HG02588 (cell line): ENCODE measurements around the gene IFNA21.
"Not testable (repeated sequence)": the region's sequence is repeated elsewhere in the genome, so short reads cannot be mapped to it uniquely, and the experiment has no call there.

Experiments used
- ATAC-seq: cut with Tn5 transposase; IDR thresholded peaks from one replicate; pipeline ENCODE4 v1.9.1; 2021; ENCODE audit warnings: mild to moderate bottlenecking, moderate library complexity; ENCODE audit not compliant: unreplicated experiment

IFNA21 gene

GRCh38 chr9:21166560-21166959 is at the start of gene IFNA21:
TSS of gene IFNA21 (minus strand) at chr9:21166660. CDS start at chr9:21166612, 48 bp downstream.
- not testable (repeated sequence) for ATAC-seq

DNA sequence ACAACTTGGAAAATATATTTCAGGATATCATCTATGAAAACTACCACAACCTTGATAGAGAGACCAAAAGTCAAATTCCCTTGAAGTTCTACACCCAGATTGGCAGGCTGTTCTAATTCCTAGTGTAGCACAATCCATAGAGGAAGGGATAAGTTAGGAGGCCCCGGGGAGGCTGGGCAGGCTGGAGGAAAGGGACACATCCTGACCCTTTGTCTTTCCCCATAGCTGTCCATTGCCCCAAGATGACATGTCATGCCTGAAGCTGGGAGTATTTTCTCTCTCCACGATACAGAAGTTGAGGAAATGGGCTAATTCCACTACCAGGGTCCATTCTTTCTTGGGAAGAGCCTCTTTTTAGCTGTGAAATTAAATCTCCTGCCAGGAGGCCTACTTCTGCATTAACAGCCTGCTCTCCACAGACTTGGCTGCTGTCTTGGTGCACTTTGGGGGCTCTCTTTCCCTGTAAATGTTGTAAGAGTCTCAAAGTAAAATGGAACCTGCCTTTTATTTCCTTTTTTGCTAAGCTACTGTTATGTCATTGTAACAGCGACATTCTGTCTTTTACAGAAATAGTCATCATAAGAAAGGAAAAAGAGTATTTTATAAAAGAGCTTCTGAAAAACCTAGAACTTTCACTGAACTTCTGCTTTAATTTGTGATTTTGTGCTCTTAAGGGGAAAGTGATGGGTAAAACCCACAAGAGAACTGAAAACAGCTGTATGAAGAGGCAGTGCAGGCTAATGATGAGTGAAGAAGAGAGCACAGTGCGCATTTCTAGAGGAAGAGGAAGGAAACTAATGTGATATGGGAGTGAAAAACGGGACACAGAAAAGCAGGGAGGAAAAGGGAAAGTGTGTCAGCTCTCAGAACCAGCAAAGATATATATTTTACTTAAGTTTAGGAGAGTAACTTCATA is 47.2 kb upstream of the IFNA21 start:
- ATAC-seq, result peak; percentile 68

DNA sequence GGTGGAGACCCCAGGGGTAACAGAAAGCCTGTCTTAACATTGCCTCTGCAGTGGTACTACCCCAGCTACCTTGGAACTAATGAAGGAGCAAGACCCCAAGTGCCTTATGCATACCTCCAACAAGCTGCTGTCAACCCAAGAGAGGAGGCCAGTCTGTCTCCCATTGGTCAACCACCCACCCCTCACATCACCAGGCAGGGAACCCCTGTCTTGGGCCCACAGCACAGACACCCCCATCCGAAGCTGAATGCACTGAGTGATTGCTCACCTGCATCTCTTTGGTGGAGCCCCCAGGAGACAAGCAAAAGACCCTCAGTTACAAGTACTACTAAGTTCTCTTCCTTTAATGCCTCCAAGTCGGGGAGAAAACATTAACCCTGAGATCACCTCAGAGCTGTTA is 45.7 kb upstream of the IFNA21 start:
- ATAC-seq, result not testable (repeated sequence)

- ATAC-seq, result not testable (repeated sequence)
These were observed 44.3 kb upstream of the IFNA21 start for GRCh38 chr9:21210782-21211181.

GRCh38 chr9:21210311-21210710 is 43.9 kb upstream of the IFNA21 start:
- ATAC-seq, result no peak

DNA sequence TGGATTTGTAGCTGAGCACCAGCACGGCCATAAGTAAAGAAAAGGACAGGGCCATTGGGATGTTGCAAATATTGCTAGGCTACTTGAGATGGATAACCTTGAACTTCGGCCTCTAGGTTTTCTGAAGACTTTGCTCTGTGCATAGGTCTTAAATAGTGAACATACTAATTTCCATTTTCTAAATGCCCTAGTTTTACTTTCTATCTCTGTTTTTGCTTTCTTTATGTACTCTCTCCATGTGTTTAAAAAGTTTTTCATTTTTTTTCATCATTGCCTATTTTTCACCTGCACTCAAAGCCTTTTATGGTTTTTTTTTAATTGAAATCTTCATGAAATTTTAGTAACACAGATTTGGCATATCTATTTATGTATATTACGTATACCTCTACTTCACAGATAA is 40.6 kb upstream of the IFNA21 start, which contains the start of gene IFNA10:
IFNA10 (minus strand) TSS at position 101 of the 400 bp plus-strand sequence; CDS start at position 55, 46 bp downstream.
- ATAC-seq, result not testable (repeated sequence)

DNA sequence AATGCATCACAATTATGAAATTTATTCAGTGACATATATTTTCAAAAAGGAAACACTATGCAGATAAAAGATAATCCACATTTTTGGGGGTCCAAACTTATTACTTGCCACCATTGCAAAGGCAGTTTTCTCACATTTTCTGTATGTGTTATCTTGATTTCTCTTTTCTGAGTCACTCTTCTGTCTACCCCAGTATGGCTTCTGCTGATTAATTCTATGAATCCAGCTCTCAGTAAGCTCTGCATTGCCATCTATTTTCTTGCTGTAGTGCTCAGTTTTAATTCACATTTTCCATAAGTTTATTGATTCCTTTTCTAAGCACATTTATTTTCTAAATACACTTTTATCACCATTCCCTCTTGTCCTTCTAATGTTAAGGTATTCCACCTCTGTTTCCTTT is 38.7 kb upstream of the IFNA21 start:
- no peak for ATAC-seq

DNA sequence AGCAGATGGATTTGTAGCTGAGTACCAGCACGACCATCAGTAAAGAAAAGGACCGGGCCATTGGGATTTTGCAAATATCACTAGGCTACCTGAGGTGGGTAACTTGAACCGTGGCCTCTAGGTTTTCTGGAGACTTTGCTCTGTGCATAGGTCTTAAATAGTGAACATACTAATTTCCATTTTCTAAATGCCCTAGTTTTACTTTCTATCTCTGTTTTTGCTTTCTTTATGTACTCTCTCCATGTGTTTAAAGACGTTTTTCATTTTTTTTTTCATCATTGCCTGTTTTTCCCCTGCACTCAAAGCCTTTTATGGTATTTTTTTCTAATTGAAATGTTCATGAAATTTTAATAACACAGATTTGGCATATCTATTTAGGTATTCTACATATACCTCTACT is 35.6 kb upstream of the IFNA21 start, which contains the start of gene IFNA7:
IFNA7 (minus strand) TSS at position 101 of the 400 bp plus-strand sequence; CDS start at position 61, 40 bp downstream.
- not testable (repeated sequence) for ATAC-seq

DNA sequence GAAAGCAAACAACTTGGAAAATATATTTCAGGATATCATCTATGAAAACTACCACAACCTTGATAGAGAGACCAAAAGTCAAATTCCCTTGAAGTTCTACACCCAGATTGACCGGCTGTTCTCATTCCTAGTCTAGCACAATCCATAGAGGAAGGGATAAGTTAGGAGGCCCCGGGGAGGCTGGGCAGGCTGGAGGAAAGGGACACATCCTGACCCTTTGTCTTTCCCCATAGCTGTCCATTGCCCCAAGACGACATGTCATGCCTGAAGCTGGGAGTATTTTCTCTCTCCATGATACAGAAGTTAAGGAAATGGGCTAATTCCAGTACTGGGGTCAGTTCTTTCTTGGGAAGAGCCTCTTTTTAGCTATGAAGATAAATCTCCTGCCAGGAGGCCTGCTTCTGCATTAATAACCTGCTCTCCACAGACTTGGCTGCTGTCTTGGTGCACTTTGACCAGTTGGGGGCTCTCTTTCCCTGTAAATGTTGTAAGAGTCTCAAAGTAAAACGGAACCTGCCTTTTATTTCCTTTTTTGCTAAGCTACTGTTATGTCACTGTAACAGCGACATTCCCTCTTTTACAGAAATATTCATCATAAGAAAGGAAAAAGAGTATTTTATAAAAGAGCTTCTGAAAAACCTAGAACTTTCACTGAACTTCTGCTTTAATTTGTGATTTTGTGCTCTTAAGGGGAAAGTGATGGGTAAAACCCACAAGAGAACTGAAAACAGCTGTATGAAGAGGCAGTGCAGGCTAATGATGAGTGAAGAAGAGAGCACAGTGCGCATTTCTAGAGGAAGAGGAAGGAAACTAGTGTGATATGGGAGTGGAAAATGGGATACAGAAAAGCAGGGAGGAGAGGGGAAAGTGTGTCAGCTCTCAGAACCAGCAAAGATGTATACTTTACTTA is 28.7 kb upstream of the IFNA21 start:
- peak; percentile 93 for ATAC-seq

- ATAC-seq, result not testable (repeated sequence)
These were observed 21.0 kb upstream of the IFNA21 start, which contains the start of gene IFNA4 for GRCh38 chr9:21187487-21187886. TSS of gene IFNA4 (minus strand) at chr9:21187587. CDS start at chr9:21187531, 56 bp downstream.

- ATAC-seq, result peak; percentile 97
These were observed 16.6 kb upstream of the IFNA21 start for GRCh38 chr9:21182810-21183736.

GRCh38 chr9:21174671-21175070 is 8.2 kb upstream of the IFNA21 start:
- ATAC-seq, result no peak

GRCh38 chr9:21172156-21172555 is 5.7 kb upstream of the IFNA21 start:
- ATAC-seq, result no peak

GRCh38 chr9:21171351-21171750 is 4.9 kb upstream of the IFNA21 start:
- no peak for ATAC-seq

- ATAC-seq, result no peak
These were observed 944 bp downstream of the IFNA21 start for GRCh38 chr9:21165516-21165915.

DNA sequence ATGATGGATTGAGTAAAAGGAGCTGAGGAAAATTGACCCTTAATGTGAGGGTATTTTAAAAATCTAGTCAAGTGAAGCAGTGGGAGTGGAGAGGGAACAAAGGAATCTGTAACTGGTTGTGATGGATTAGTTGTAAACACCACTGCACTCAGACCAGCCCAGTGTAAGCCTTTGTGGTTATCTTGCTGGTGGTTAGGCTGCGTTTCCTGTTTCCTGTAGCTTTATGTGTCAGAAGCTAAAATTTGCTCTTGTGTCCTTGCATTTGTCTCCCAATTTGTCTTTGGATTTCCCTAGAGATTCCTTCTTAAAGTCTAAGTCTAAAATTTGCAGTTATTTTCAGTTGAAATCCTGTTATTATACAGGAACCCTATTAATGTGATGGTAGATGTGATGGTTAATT is 6.3 kb downstream of the IFNA21 start:
- ATAC-seq, result peak; percentile 84

DNA sequence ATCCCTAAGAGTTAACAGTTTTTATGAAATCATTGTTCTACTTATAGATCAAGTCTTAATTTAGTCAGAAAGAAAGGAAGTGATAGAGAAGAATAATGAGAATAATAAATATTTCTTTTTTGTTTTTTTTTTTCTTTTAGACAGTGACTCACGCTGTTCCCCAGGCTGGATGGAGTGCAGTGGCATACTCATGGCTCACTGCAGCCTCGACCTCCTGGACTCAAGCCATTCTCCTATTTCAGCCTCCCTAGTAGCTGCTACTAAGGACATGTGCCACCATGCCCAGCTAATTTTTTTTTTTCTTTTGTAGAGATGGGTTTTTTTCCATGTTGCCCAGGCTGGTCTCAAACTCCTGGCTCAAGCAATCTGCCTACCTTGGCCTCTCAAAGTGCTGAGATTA is 11.0 kb downstream of the IFNA21 start:
- no peak for ATAC-seq

- peak; percentile 74 for ATAC-seq
These were observed 12.3 kb downstream of the IFNA21 start for GRCh38 chr9:21154018-21154608.

GRCh38 chr9:21153336-21154017 is 13.0 kb downstream of the IFNA21 start:
- peak; percentile 29 for ATAC-seq
